KMS-11 (cell line): Measurements from ENCODE around the gene PBX3.

Experiments
- H2AFZ ChIP-seq: fragments of 200-600 bp; sonication (generic); 2 replicates; pipeline ENCODE4 v1.6.1; 2016; ENCODE audit warnings: antibody characterized with exemption, mixed run types, low read depth
- H3K27ac ChIP-seq: fragments of 200-600 bp; sonication (generic); 2 replicates; pipeline ENCODE4 v1.6.1; 2016; ENCODE audit warnings: mild to moderate bottlenecking, mixed run types
- H3K27me3 ChIP-seq: fragments of 200-600 bp; sonication (generic); 2 replicates; pipeline ENCODE4 v1.6.1; 2017; ENCODE audit warnings: mild to moderate bottlenecking, low read depth, mixed run types, moderate library complexity; ENCODE audit not compliant: insufficient read depth
- H3K36me3 ChIP-seq: fragments of 200-600 bp; sonication (generic); 2 replicates; pipeline ENCODE4 v1.6.1; 2017; ENCODE audit warnings: mild to moderate bottlenecking, mixed run types; ENCODE audit not compliant: insufficient read depth
- H3K4me1 ChIP-seq: fragments of 200-600 bp; sonication (generic); 2 replicates; pipeline ENCODE4 v1.6.1; 2016; ENCODE audit warnings: mild to moderate bottlenecking, low read depth, mixed run types; ENCODE audit not compliant: poor library complexity, severe bottlenecking
- H3K4me2 ChIP-seq: fragments of 200-600 bp; sonication (generic); 2 replicates; pipeline ENCODE4 v1.7.0; 2016; ENCODE audit warnings: mild to moderate bottlenecking, mixed run types
- H3K4me3 ChIP-seq: fragments of 200-600 bp; sonication (generic); IDR thresholded peaks from 2 replicates; pipeline ENCODE4 v1.6.1; 2017; ENCODE audit warnings: low read depth, low read length, mixed read lengths; ENCODE audit not compliant: insufficient read depth
- H3K79me2 ChIP-seq: fragments of 200-600 bp; sonication (generic); 2 replicates; pipeline ENCODE4 v1.6.1; 2016; ENCODE audit warnings: low read depth, mixed run types; ENCODE audit not compliant: insufficient read depth
- H3K9ac ChIP-seq: fragments of 200-600 bp; sonication (generic); 2 replicates; pipeline ENCODE4 v1.6.1; 2016; ENCODE audit warnings: mild to moderate bottlenecking, mixed run types
- H4K20me1 ChIP-seq: fragments of 200-600 bp; sonication (generic); 2 replicates; pipeline ENCODE4 v1.6.1; 2016; ENCODE audit warnings: mild to moderate bottlenecking, mixed run types; ENCODE audit not compliant: insufficient read depth
- CTCF ChIP-seq: fragments of 200-600 bp; sonication (generic); conservative IDR thresholded peaks from 2 replicates; pipeline ENCODE4 v1.6.1; 2017; ENCODE audit warnings: low read depth, mild to moderate bottlenecking, antibody characterized with exemption, low read length, moderate library complexity, mixed read lengths

Gene PBX3

GRCh38 chr9:125745682-125746016 lies 1.5 kb upstream of the PBX3 start:
- Histone ChIP-seq H3K36me3 (peaks cover 13% of the 10 kb centered on the region; the same call in 1 of the 2 replicates), H4K20me1 (no peaks in the 10 kb centered on the region), H3K4me2 (peak overlapping the region; percentile 57), H3K27ac (peak overlapping the region; percentile 69; the same call in 1 of the 2 replicates), H2AFZ (peak overlapping the region; percentile 45), H3K79me2 (peaks cover 34% of the 10 kb centered on the region), H3K27me3 (no peaks in the 10 kb centered on the region), H3K9ac (no peak overlapping the region; the same call in 1 of the 2 replicates), H3K4me1 (peaks cover 8% of the 10 kb centered on the region), H3K4me3 (no peak overlapping the region)
- TF ChIP-seq CTCF: no peak

GRCh38 chr9:125746017-125746773 lies 978 bp upstream of the PBX3 start:
- Histone ChIP-seq H3K4me2 (peak overlapping the region; percentile 57), H4K20me1 (no peaks in the 10 kb centered on the region), H3K36me3 (peaks cover 13% of the 10 kb centered on the region; the same call in 1 of the 2 replicates), H2AFZ (peak overlapping the region; percentile 45), H3K4me3 (no peak overlapping the region), H3K9ac (peak overlapping the region; percentile 53; the same call in 1 of the 2 replicates), H3K27me3 (no peaks in the 10 kb centered on the region), H3K27ac (peak overlapping the region; percentile 69), H3K79me2 (peaks cover 40% of the 10 kb centered on the region), H3K4me1 (peaks cover 10% of the 10 kb centered on the region)
- no peak for TF ChIP-seq CTCF

DNA sequence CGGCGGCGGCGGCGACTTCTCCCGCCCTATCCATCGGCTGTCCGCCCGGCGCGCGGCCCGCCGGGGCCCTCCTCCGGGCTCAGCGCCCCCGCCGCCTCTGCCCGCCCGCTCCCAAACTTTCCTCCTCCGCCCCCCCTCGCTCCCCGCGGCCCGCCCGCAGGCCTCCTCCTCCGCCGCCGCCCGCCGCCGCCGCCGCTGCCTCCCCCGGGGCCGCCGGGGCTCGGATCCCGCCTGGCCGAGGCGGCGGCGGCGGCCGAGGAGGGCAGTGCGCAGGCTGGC lies 460 bp upstream of the PBX3 start:
- Histone ChIP-seq H3K36me3 (peaks cover 16% of the 10 kb centered on the region; the same call in 1 of the 2 replicates), H3K4me3 (no peak overlapping the region), H3K27me3 (no peaks in the 10 kb centered on the region), H2AFZ (no peak overlapping the region), H3K27ac (peak overlapping the region; percentile 69; the same call in 1 of the 2 replicates), H3K79me2 (peaks cover 45% of the 10 kb centered on the region), H3K4me2 (no peak overlapping the region), H3K9ac (peak overlapping the region; percentile 53; the same call in 1 of the 2 replicates), H4K20me1 (no peaks in the 10 kb centered on the region), H3K4me1 (peaks cover 14% of the 10 kb centered on the region)
- no peak for TF ChIP-seq CTCF

- Histone ChIP-seq H3K36me3 (peaks cover 16% of the 10 kb centered on the region; the same call in 1 of the 2 replicates), H3K9ac (peak overlapping the region; percentile 95), H3K4me3 (no peak overlapping the region), H4K20me1 (no peaks in the 10 kb centered on the region), H3K4me1 (peaks cover 23% of the 10 kb centered on the region), H3K79me2 (peaks cover 57% of the 10 kb centered on the region), H3K27me3 (no peaks in the 10 kb centered on the region), H3K4me2 (peak overlapping the region; percentile 100), H2AFZ (no peak overlapping the region), H3K27ac (peak overlapping the region; percentile 96)
- no peak for TF ChIP-seq CTCF
Measured at GRCh38 chr9:125747765-125748445, 732 bp downstream of the PBX3 start.
